Measurements from ENCODE around the gene ZFPL1.
"Not testable (repeated sequence)": the region's sequence is repeated elsewhere in the genome, so short reads cannot be mapped to it uniquely, and the experiment has no call there.

Gene ZFPL1

GRCh38 chr11:65114538-65115171, 30.6 kb downstream of the ZFPL1 start:
- no peak for DNase-seq (ENCODE audit: low spot score)

GRCh38 chr11:65115361-65116082, 31.5 kb downstream of the ZFPL1 start:
- DNase-seq (ENCODE audit: low spot score), result no peak

GRCh38 chr11:65116370-65117205, 32.6 kb downstream of the ZFPL1 start:
- no peak for DNase-seq (ENCODE audit: low spot score)

GRCh38 chr11:65117206-65118096, 33.4 kb downstream of the ZFPL1 start, which contains the start of gene ZNHIT2:
Gene ZNHIT2, minus strand, starts transcription at chr11:65117701. Its CDS starts 48 bp downstream, at chr11:65117653.
- peak; percentile 99 for DNase-seq (ENCODE audit: low spot score)

GRCh38 chr11:65118097-65118837, 34.2 kb downstream of the ZFPL1 start:
- DNase-seq (ENCODE audit: low spot score), result no peak

GRCh38 chr11:65118891-65119669, 35.1 kb downstream of the ZFPL1 start:
- DNase-seq (ENCODE audit: low spot score), result not testable (repeated sequence)

GRCh38 chr11:65119670-65119995, 35.6 kb downstream of the ZFPL1 start:
- DNase-seq (ENCODE audit: low spot score), result no peak

GRCh38 chr11:65120831-65121230, 36.8 kb downstream of the ZFPL1 start:
- DNase-seq (ENCODE audit: low spot score), result no peak

GRCh38 chr11:65121447-65121864, 37.4 kb downstream of the ZFPL1 start:
- no peak for DNase-seq (ENCODE audit: low spot score)

GRCh38 chr11:65121865-65122696, 38.1 kb downstream of the ZFPL1 start, which contains the start of the genes FAU and MRPL49:
Gene FAU, minus strand, starts transcription at chr11:65122134. Its CDS starts 321 bp downstream, at chr11:65121813.
Gene MRPL49, plus strand, starts transcription at chr11:65122321. Its CDS starts 26 bp downstream, at chr11:65122347.
- DNase-seq (ENCODE audit: low spot score), result peak; percentile 94

- no peak for DNase-seq (ENCODE audit: low spot score)
Measured at GRCh38 chr11:65124480-65125196, 40.6 kb downstream of the ZFPL1 start.

- no peak for DNase-seq (ENCODE audit: low spot score)
Measured at GRCh38 chr11:65125197-65126056, 41.4 kb downstream of the ZFPL1 start.

- no peak for DNase-seq (ENCODE audit: low spot score)
Measured at GRCh38 chr11:65126624-65127274, 42.7 kb downstream of the ZFPL1 start.

GRCh38 chr11:65127473-65128181, 43.6 kb downstream of the ZFPL1 start:
- no peak for DNase-seq (ENCODE audit: low spot score)

GRCh38 chr11:65128182-65129145, 44.4 kb downstream of the ZFPL1 start:
- DNase-seq (ENCODE audit: low spot score), result no peak

Data from putamen (tissue), 1 donor.